Right ventricle myocardium superior (tissue), 1 donor: ENCODE data around the gene RNF152. TPM values are rescaled to one million over a fixed set of nuclear protein-coding genes. Genes with fewer than 3 reads are reported as not detected.

Experiments used
- ATAC-seq: fragments of 200-7000 bp; cut with Tn5 transposase; one replicate; pipeline ENCODE4 v1.9.1; 2020; ENCODE audit warnings: mild to moderate bottlenecking; ENCODE audit not compliant: poor library complexity
- DNase-seq: peaks from one replicate; pipeline ENCODE4 v3.0.0-alpha.2; 2020
- intact Hi-C: fragments of 100-400 bp; cut with DNase I; formaldehyde crosslinking; loops from one replicate; pipeline ENCODE4 v1.11.2; 2022
- long read RNA-seq: library from polyadenylated mRNA; unstranded; transcript quantifications from one replicate; pipeline ENCODE4 v2.0.0, GENCODE V29; 2021
- total RNA-seq: library from RNA; stranded (reverse); fragmentation: NEBNext Ultra II Directional; extraction: Animal tissue kit (Norgen Biotek cat#: 25700); gene quantifications from one replicate; pipeline ENCODE4 v1.2.1, GENCODE V29; 2021
- donor health status: DM: no; HTN: yes; CAD: no; lungs with severe emphysema.

RNF152 gene
- total RNA-seq: 11.4 TPM
- long read RNA-seq, transcript RNF152-204 (3 exons, 682 nt): major isoform, 6 of 8 reads
- long read RNA-seq, partial matches to known transcripts: 0 of 8 reads
- long read RNA-seq, other reads (novel, unspliced or antisense): 2 of 8 reads

GRCh38 chr18:61892683-61893308 lies at the start of gene RNF152:
Gene RNF152 (minus strand): TSS chr18:61893007. CDS start chr18:61816463, 76,544 bp downstream.
- peak; percentile 5 for ATAC-seq
- peak; percentile 56 for DNase-seq
- intact Hi-C loops: loop anchor here (5.0 to 10.0 kb wide), 3 partner anchors 148 to 308 kb away; no protein-coding TSS in a partner anchor

- no peak for ATAC-seq
- intact Hi-C loops: no loop called here
These were observed 49.2 kb upstream of the RNF152 start for GRCh38 chr18:61941948-61942471.

GRCh38 chr18:61939046-61939674 lies 46.4 kb upstream of the RNF152 start:
- no peak for ATAC-seq
- intact Hi-C loops: no loop called here
- DNase-seq: no peak

More at GRCh38 chr18:61941948-61942471, 49.2 kb upstream of the RNF152 start:
- no peak for DNase-seq

GRCh38 chr18:61935362-61935761 lies 42.6 kb upstream of the RNF152 start:
- intact Hi-C loops: no loop called here
- ATAC-seq (no peak), DNase-seq (no peak)

GRCh38 chr18:61931654-61932379 lies 39.0 kb upstream of the RNF152 start:
- intact Hi-C loops: no loop called here
- ATAC-seq (no peak), DNase-seq (no peak)

GRCh38 chr18:61929881-61930640 lies 37.3 kb upstream of the RNF152 start:
- intact Hi-C loops: no loop called here
- no peak for ATAC-seq
- no peak for DNase-seq

- DNase-seq (no peak), ATAC-seq (no peak)
- intact Hi-C loops: no loop called here
These were observed 33.7 kb upstream of the RNF152 start for GRCh38 chr18:61926532-61926931.

GRCh38 chr18:61924550-61924949 lies 31.7 kb upstream of the RNF152 start:
- DNase-seq: no peak
- intact Hi-C loops: no loop called here
- ATAC-seq: no peak

GRCh38 chr18:61922435-61922834 lies 29.6 kb upstream of the RNF152 start:
- ATAC-seq (no peak), DNase-seq (no peak)
- intact Hi-C loops: no loop called here

GRCh38 chr18:61921621-61922235 lies 28.9 kb upstream of the RNF152 start:
- no peak for DNase-seq
- no peak for ATAC-seq
- intact Hi-C loops: no loop called here

GRCh38 chr18:61917818-61918217 lies 25.0 kb upstream of the RNF152 start:
- no peak for ATAC-seq

GRCh38 chr18:61912476-61912875 lies 19.7 kb upstream of the RNF152 start:
- ATAC-seq (no peak), DNase-seq (no peak)
- intact Hi-C loops: no loop called here

More at GRCh38 chr18:61917818-61918217, 25.0 kb upstream of the RNF152 start:
- intact Hi-C loops: no loop called here
- no peak for DNase-seq

- ATAC-seq (no peak), DNase-seq (no peak)
- intact Hi-C loops: no loop called here
These were observed 17.3 kb upstream of the RNF152 start for GRCh38 chr18:61910101-61910500.

GRCh38 chr18:61908661-61909060 lies 15.9 kb upstream of the RNF152 start:
- no peak for ATAC-seq
- no peak for DNase-seq
- intact Hi-C loops: loop anchor here (10.0 kb wide), 2 partner anchors 216 to 364 kb away; no protein-coding TSS in a partner anchor

GRCh38 chr18:61901323-61901986 lies 8.6 kb upstream of the RNF152 start:
- DNase-seq: no peak
- peak; percentile 89 for ATAC-seq
- intact Hi-C loops: loop anchor here (10.0 kb wide), 2 partner anchors 223 to 357 kb away; no protein-coding TSS in a partner anchor

- intact Hi-C loops: loop anchor here (10.0 kb wide), 2 partner anchors 224 to 356 kb away; no protein-coding TSS in a partner anchor
- ATAC-seq: no peak
- no peak for DNase-seq
These were observed 7.9 kb upstream of the RNF152 start for GRCh38 chr18:61900504-61901281.

- ATAC-seq: no peak
- DNase-seq: no peak
- intact Hi-C loops: loop anchor here (10.0 kb wide), 2 partner anchors 154 to 314 kb away; no protein-coding TSS in a partner anchor
These were observed 5.9 kb upstream of the RNF152 start for GRCh38 chr18:61898640-61899101.
